Activated naive CD4-positive, alpha-beta T cell treated with anti-CD3 and anti-CD28 coated beads, Interleukin-2, amount 10 ng/mL, durations not matched to agents 7 days and 5 days (primary cell): ENCODE results near the gene SYNC.
"Not testable (repeated sequence)": the region's sequence is repeated elsewhere in the genome, so short reads cannot be mapped to it uniquely, and the experiment has no call there.

Experiments
- CTCF ChIA-PET: fragments of 350-600 bp; sonication (Branson Sonifier 250); formaldehyde crosslinking; loops from one replicate; lab custom pipeline; 2021; ENCODE audit warnings: antibody characterized with exemption; lab: Charles Lee
- DNase-seq: peaks from one replicate; pipeline ENCODE4 v3.0.0-alpha.2; 2020
- H3K27ac Mint-ChIP-seq: one replicate; pipeline ENCODE4 v1.8.0; 2021; ENCODE audit warnings: mild to moderate bottlenecking, moderate library complexity, mixed read lengths
- H3K27me3 Mint-ChIP-seq: one replicate; pipeline ENCODE4 v1.8.0; 2021; ENCODE audit warnings: mild to moderate bottlenecking, mixed read lengths
- H3K36me3 Mint-ChIP-seq: one replicate; pipeline ENCODE4 v1.8.0; 2021; ENCODE audit warnings: mixed read lengths
- H3K4me1 Mint-ChIP-seq: one replicate; pipeline ENCODE4 v1.8.0; 2021; ENCODE audit warnings: mixed read lengths
- H3K4me3 Mint-ChIP-seq: one replicate; pipeline ENCODE4 v1.8.0; 2021; ENCODE audit warnings: mild to moderate bottlenecking, moderate library complexity, mixed read lengths
- H3K9me3 Mint-ChIP-seq: one replicate; pipeline ENCODE4 v1.8.0; 2021; ENCODE audit warnings: mixed read lengths

Gene SYNC

GRCh38 chr1:32665915-32666314, 36.7 kb downstream of the SYNC start:
- no peaks in the 10 kb centered on the region for H3K9me3 Mint-ChIP-seq
- H3K27ac Mint-ChIP-seq = no peak overlapping the region
- H3K36me3 Mint-ChIP-seq = peaks cover 49% of the 10 kb centered on the region
- peaks cover 2% of the 10 kb centered on the region for H3K4me1 Mint-ChIP-seq
- CTCF ChIA-PET = no interaction called here
- no peak for DNase-seq
- H3K27me3 Mint-ChIP-seq = no peaks in the 10 kb centered on the region
- no peak overlapping the region for H3K4me3 Mint-ChIP-seq

GRCh38 chr1:32659581-32659980, 43.0 kb downstream of the SYNC start:
- Mint-ChIP-seq H3K27me3 (no peaks in the 10 kb centered on the region), H3K36me3 (peaks cover 56% of the 10 kb centered on the region), H3K9me3 (no peaks in the 10 kb centered on the region), H3K27ac (no peak overlapping the region), H3K4me1 (peaks cover 29% of the 10 kb centered on the region), H3K4me3 (no peak overlapping the region)
- no peak for DNase-seq
- CTCF ChIA-PET = no interaction called here

DNA sequence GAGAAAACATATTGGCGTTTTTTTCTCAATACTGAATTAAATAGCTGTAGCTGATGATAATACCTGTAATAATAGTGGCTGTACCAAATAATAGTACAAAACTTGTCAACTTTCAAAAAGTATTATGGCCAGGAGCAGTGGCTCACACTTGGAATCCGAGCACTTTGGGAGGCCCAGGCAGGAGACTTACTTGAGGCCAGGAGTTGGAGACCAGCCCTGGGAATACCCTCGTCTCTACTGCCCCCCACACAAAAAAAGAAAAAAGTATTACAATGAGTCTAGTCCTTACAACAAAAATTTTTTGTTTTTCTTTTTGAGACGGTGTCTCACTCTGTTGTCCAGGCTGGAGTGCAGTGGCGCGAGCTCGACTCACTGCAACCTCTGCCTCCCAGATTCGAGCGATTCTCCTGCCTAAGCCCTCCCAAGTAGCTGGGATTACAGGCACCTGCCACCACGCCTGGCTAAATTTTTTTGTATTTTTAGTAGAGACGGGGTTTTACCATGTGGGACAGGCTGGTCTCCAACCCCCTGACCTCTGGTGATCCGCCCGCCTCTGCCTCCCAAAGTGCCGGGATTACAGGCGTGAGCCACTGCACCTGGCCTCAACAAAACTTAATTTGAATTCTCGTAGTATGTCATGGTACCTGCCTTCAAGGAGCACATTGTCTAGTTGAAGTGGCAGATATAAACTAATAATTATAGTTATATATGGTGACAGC, 50.2 kb downstream of the SYNC start:
- Mint-ChIP-seq H3K36me3 (peaks cover 45% of the 10 kb centered on the region), H3K27me3 (no peaks in the 10 kb centered on the region), H3K9me3 (no peaks in the 10 kb centered on the region), H3K27ac (peak overlapping the region; percentile 99), H3K4me1 (peaks cover 67% of the 10 kb centered on the region), H3K4me3 (peak overlapping the region; percentile 89)
- CTCF ChIA-PET = no interaction called here
- DNase-seq = no peak

GRCh38 chr1:32651461-32652073, 51.0 kb downstream of the SYNC start:
- no peaks in the 10 kb centered on the region for H3K9me3 Mint-ChIP-seq
- H3K4me3 Mint-ChIP-seq = peak overlapping the region; percentile 89
- peaks cover 38% of the 10 kb centered on the region for H3K36me3 Mint-ChIP-seq
- CTCF ChIA-PET = interaction anchor here (0.9 to 1.3 kb wide), 2 partner anchors 29 to 132 kb away, joined by 3 to 4 read pairs; no protein-coding TSS in a partner anchor
- H3K4me1 Mint-ChIP-seq = peaks cover 62% of the 10 kb centered on the region
- no peaks in the 10 kb centered on the region for H3K27me3 Mint-ChIP-seq
- no peak for DNase-seq
- H3K27ac Mint-ChIP-seq = peak overlapping the region; percentile 99

DNA sequence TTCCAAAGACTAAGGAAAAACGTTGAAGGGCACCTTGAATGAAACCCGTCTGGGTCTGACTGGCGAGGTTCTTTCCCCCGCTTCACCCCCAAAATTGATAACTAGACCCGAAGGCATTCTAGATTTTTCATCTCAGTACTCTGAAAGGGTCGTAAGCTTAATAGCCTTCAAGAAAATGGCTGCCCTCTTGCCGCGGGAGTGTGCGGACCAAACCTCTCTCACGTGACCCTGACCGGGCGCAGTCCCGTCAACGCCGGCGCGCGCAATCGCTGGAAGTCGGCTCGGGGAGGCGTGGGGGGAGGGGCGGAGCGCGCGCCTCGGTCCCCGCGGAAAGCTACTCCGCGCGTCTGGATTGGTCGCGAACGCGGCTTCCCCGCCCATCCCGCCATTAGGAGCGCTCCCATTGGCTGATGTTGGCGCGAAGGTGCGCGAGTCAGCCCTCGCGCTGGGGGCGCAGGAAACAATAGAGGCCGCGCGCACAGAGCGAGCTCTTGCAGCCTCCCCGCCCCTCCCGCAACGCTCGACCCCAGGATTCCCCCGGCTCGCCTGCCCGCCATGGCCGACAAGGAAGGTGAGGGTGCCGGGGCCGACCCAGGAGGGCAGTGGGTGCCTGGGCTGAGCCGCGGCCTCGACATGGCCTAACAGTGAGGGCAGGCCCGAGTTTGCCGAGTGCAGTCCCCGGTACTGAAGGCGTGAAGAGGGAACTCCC, 51.7 kb downstream of the SYNC start, which contains the start of gene RBBP4:
Gene RBBP4, plus strand, starts transcription at position 457 of the 709 bp plus-strand sequence. Its CDS starts 99 bp downstream, at position 556.
- Mint-ChIP-seq H3K4me3 (peak within 1 kb of the TSS; percentile 89), H3K36me3 (peaks cover 35% of the 10 kb centered on the region), H3K9me3 (no peaks in the 10 kb centered on the region), H3K4me1 (peaks cover 60% of the 10 kb centered on the region), H3K27ac (peak within 1 kb of the TSS; percentile 99), H3K27me3 (no peaks in the 10 kb centered on the region)
- CTCF ChIA-PET = interaction anchor here (0.9 to 1.3 kb wide), 2 partner anchors 28 to 131 kb away, joined by 3 to 4 read pairs; no protein-coding TSS in a partner anchor
- DNase-seq = peak; percentile 98

- H3K4me1 Mint-ChIP-seq = peaks cover 57% of the 10 kb centered on the region
- peak; percentile 92 for DNase-seq
- CTCF ChIA-PET = no interaction called here
- peaks cover 32% of the 10 kb centered on the region for H3K36me3 Mint-ChIP-seq
- H3K9me3 Mint-ChIP-seq = no peaks in the 10 kb centered on the region
- peak within 1 kb of the TSS; percentile 99 for H3K27ac Mint-ChIP-seq
- peak within 1 kb of the TSS; percentile 89 for H3K4me3 Mint-ChIP-seq
- no peaks in the 10 kb centered on the region for H3K27me3 Mint-ChIP-seq
Observed at GRCh38 chr1:32650248-32650751, 52.3 kb downstream of the SYNC start, which contains the start of gene ZBTB8OS. Gene ZBTB8OS, minus strand, starts transcription at chr1:32650550. Its CDS starts 21 bp downstream, at chr1:32650529.

DNA sequence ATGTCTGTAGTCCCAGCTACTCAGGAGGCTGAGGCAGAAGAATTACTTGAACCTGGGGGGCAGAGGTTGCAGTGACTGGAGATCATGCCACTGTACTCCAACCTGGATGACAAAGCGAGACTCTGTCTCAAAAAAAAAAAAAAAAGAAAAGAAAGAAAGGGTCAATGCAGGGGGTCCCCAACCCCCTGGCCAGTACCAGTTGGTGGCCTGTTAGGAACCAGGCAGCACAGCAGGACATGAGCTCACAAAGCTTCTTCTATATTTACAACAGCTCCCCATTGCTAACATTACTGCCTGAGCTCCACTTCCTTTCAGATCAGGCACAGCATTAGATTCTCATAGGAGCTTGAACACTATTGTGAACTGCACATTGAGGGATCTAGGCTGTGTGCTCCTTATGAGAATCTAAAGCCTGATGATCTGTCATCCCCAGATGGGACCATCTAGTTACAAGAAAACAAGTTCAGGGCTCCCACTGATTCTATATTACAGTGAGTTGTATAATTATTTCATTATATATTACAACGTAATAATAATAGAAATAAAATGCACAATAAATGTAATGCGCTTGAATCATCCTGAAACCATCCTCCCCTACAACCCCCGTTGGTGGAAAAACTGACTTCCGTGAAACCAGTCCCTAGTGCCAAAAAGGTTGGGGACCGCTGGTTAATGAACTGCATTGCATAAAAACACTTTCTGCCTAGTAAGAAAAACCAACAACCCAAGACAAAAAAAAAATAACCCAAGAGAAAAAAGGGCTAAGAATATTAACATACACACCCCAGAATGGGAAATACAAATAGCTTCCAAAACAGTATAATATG, 55.0 kb downstream of the SYNC start:
- CTCF ChIA-PET = no interaction called here
- no peak for DNase-seq

GRCh38 chr1:32644426-32644825, 58.1 kb downstream of the SYNC start:
- H3K36me3 Mint-ChIP-seq = peaks cover 8% of the 10 kb centered on the region
- H3K4me1 Mint-ChIP-seq = peaks cover 20% of the 10 kb centered on the region
- H3K27ac Mint-ChIP-seq = no peak overlapping the region
- H3K4me3 Mint-ChIP-seq = no peak overlapping the region
- DNase-seq = no peak
- CTCF ChIA-PET = interaction anchor here (0.7 kb wide), 1 partner anchor 16 kb away, joined by 3 read pairs; no protein-coding TSS in a partner anchor
- H3K9me3 Mint-ChIP-seq = no peaks in the 10 kb centered on the region
- H3K27me3 Mint-ChIP-seq = no peaks in the 10 kb centered on the region

More for the DNA sequence above, 55.0 kb downstream of the SYNC start:
- H3K9me3 Mint-ChIP-seq = no peaks in the 10 kb centered on the region
- no peak overlapping the region for H3K27ac Mint-ChIP-seq
- no peaks in the 10 kb centered on the region for H3K27me3 Mint-ChIP-seq
- H3K4me1 Mint-ChIP-seq = peaks cover 32% of the 10 kb centered on the region
- H3K36me3 Mint-ChIP-seq = peaks cover 17% of the 10 kb centered on the region
- no peak overlapping the region for H3K4me3 Mint-ChIP-seq

GRCh38 chr1:32642292-32642827, 60.2 kb downstream of the SYNC start:
- H3K4me1 Mint-ChIP-seq, H3K27me3 Mint-ChIP-seq, CTCF ChIA-PET, H3K27ac Mint-ChIP-seq, H3K36me3 Mint-ChIP-seq, H3K9me3 Mint-ChIP-seq, DNase-seq, H3K4me3 Mint-ChIP-seq: not testable (repeated sequence)

DNA sequence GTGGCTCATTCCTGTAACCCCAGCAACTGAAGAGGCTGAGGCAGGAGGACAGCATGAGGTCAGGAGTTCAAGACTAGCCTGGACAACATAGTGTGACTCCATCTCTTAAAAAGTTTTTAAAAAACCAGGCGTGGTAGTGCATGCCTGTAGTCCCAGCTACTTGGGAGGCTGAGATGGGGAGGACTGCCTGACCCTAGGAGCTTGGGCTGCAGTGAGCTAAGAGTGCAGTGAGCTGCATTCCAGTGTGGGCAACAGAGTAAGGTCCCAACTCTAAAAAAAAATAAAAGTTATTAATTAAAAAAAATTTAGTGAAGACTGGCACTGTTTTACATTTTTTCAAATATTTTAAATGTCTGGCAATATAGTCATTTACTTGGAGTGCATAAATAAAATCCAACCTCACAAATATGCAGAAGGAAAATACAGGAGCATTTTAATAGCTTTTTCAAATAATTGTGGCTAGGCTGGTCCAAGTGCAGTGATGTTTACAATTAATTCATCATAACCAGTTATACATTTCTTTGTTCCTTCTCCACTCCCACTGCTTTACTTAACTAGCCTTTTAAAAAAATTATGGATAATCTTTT, 63.0 kb downstream of the SYNC start:
- peaks cover 13% of the 10 kb centered on the region for H3K36me3 Mint-ChIP-seq
- no peak overlapping the region for H3K4me3 Mint-ChIP-seq
- H3K9me3 Mint-ChIP-seq = no peaks in the 10 kb centered on the region
- CTCF ChIA-PET = interaction anchor here (0.7 kb wide), 1 partner anchor 1751 kb away, joined by 3 read pairs; no protein-coding TSS in a partner anchor
- no peaks in the 10 kb centered on the region for H3K27me3 Mint-ChIP-seq
- peaks cover 2% of the 10 kb centered on the region for H3K4me1 Mint-ChIP-seq
- DNase-seq = no peak
- no peak overlapping the region for H3K27ac Mint-ChIP-seq

DNA sequence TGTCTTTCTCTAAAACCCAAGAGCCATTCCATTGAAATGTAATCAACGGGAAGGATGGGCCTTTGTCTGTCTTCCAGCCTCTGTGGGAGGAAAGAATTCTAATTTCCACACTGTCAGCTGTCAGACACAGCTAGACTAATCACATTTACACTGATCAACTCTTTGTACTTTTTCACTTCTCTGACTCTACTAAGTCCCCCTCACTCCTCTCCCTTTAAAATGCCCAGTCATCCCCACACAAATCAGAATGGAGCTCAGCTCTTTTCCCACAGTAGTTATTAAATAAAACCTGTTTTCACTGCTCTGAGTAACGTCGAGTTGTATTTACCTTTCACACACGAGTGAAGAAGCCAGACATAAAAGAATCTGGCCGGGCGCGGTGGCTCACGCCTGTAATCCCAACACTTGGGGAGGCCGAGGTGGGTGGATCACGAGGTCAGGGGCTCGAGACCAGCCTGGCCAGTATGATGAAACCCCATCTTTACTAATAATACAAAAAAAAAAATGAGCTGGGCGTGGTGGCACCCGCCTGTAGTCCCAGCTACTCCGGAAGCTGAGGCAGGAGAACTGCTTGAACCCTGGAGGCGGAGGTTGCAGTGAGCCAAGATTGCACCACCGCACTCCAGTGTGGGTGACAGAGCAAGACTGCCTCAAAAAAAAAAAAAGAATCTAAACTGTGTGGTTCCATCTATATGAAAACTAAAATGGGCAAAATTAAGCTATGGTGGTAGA, 65.5 kb downstream of the SYNC start:
- Mint-ChIP-seq H3K4me3 (no peak overlapping the region), H3K27me3 (no peaks in the 10 kb centered on the region), H3K27ac (no peak overlapping the region), H3K9me3 (no peaks in the 10 kb centered on the region), H3K4me1 (peaks cover 6% of the 10 kb centered on the region), H3K36me3 (peaks cover 26% of the 10 kb centered on the region)
- CTCF ChIA-PET = no interaction called here
- no peak for DNase-seq

DNA sequence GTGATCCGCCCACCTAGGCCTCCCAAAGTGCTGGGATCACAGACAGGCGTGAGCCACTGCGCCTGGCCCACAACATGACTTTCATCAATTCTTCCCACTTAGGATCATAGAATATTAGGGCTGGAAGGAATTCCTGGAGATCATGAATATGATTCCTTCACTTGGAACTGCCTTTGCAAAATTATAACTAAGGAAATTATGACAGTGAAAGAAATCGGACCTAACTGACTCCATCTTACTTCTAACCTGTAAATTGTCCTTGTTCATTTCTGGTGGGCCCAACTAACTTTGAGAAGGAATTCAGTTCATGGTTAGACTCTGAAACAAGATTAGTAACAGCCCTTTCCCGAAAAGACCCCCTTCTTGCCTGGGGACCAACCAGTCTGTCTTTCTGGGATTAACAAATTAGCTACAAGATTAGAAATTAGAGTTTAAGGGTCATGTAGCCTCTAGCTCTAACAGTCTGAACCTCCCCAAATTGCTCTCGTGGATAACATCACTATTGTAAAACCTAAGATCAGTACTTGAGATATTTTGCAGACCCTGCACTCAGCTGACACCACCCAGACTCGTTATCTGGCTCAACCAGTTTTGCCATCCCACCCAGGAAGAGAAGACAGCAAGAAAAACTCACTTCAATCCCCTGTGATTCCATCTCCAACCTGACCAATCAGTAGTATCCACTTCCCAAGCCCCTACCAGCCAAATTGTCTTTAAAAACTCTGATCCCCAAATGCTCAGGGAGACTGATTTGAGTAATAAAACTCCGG, 66.9 kb downstream of the SYNC start:
- Mint-ChIP-seq H3K36me3 (peaks cover 26% of the 10 kb centered on the region), H3K4me3 (no peak overlapping the region), H3K4me1 (peaks cover 5% of the 10 kb centered on the region), H3K27me3 (no peaks in the 10 kb centered on the region), H3K27ac (no peak overlapping the region), H3K9me3 (no peaks in the 10 kb centered on the region)
- no peak for DNase-seq
- CTCF ChIA-PET = no interaction called here
